OCI-M2 (cell line): Measurements from ENCODE around the gene SIGMAR1.

Source experiments
- DNase-seq: peaks from one replicate; lab custom pipeline; 2025; ENCODE audit not compliant: unreplicated experiment; lab: John Stamatoyannopoulos, UW

The SIGMAR1 gene

GRCh38 chr9:34633166-34633565 lies 4.4 kb downstream of the SIGMAR1 start:
- no peak for DNase-seq

DNA sequence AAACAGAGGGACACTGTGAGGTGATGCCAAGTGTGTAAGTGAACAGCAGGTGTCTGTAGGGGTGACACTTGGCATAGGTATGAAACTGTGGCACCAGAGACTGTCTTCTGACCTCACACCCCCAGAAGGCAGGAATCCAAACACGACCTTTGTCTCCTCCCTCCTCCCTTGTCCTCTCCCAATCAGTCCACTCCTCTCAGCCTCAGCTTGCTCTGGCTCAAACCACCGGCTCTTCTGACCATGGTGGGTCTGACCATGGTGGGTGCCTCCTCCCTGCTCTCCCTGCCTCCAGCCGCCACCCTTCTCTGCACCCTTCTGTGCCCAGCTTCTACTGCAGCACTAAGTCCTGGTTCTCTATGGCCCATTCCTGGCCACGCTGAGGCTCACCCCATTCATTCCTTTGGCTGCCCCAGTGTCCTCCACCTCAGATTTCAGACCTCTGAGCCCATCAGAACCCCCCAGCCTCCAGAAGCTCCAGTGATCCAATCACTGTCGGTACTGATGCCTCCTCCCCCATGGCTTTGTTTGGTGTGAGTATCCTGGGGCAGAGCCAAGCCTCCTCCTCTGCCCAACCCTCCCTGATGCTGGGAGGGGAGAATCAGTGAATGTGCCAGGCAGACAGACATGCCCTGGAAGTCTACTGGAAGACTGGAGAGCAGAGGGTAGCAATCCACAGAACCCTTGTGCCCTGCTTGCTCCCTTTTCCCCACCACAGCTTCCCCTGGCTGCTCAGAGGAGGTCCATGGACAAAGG lies 7.0 kb downstream of the SIGMAR1 start:
- DNase-seq = no peak

GRCh38 chr9:34629491-34629808 lies 8.1 kb downstream of the SIGMAR1 start:
- no peak for DNase-seq

GRCh38 chr9:34628656-34629490 lies 8.7 kb downstream of the SIGMAR1 start, which contains the start of gene ARID3C:
ARID3C (minus strand) TSS chr9:34629066; CDS start chr9:34628014, 1,052 bp downstream.
- DNase-seq = no peak

GRCh38 chr9:34627716-34628655 lies 9.6 kb downstream of the SIGMAR1 start:
- no peak for DNase-seq

DNA sequence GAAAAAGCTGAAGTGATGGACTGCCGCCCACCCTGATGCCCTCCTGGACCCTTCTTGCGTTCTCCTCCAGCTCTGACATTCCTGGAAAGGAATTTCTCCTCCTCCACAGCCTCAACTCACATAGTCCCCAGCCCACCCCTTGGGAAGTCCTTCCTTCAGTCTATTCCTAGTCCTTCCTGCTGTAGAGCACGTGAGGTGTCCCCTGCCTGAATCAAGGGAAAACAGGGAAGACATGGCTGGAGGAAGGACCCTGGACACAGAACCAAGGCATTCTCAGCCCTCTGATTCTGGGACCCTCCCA lies 12.5 kb downstream of the SIGMAR1 start:
- no peak for DNase-seq

DNA sequence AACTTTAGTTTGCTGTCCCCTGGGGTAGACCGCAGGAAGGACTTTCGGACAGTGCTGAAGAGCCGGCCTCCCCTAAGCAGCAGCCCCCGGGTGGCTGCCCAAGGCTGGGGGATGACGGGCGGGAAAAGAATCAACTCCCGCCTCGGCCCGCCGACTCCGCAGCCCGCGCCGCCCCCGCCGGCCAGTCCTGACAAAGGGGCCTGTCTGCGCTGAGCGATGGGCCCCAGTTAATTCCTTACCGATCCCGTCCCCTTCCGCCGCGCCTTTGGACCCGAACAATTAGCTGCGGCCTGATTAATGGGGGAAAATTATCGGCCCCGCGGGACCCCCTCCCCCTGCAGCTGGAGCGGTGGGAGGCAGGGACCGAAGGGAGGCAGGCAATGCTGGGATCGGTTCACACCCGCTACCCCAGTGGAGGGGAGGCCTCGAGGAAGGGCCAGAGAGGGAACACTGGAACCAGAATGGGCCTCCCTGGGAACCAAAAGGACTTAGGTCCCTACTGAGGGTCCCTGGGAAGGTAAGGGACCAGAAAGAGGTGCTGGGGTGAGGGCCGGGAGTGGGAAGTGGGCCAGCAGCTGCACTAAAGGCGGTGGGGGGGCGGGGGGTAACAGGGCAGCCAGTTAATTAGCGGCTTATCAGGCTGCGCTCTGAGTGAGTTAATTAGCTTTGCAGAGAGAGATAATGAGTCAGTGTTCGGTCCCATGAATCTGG lies 13.0 kb downstream of the SIGMAR1 start:
- DNase-seq = no peak

DNA sequence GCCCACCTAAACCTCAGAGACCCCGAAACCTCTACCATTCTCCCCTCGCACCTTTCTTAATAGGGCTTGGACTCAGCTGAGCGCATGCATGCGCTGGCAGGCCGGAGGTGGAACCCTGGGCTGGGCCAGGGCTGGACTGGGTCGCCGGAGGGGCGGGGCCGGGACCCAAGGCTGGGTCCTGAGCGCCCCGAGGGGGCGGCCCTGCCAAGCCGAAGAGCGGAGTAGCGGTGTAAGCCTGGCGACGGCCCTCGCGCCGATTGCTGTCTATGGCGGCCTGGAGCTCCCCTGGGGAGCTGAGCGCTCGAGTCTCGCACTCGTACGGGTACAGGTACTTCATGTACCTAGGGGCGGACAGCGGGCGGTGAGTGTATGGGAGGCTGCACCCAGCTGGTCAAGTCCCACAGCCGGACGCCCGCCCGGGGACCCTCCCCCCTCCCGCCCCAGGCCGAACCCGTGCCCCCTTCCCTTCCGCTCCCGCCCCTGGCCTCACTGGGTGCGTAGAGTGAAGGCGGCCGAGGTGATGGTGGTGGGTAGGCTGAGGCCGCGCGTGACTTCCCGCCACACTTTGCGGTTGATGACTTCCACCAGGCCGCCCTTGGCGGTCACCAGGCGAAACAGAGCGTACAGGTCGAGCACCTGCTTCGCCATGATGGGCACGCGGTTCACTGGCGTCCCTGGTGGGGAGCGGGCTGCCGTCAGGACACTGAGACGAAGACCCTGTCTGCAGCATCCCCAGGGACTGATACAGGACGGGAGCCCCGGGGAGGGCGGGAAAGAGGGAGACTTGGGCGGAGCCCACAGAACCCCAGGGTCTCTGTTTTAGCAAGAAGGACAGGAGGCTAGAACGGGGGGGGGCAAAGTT lies 14.0 kb downstream of the SIGMAR1 start:
- no peak for DNase-seq

- peak; percentile 86 for DNase-seq
These were observed 17.3 kb downstream of the SIGMAR1 start, which contains the start of gene DCTN3 for GRCh38 chr9:34620061-34620994. DCTN3 (minus strand) TSS chr9:34620495; CDS start chr9:34620464, 31 bp downstream.

GRCh38 chr9:34615132-34615531 lies 22.5 kb downstream of the SIGMAR1 start:
- no peak for DNase-seq

DNA sequence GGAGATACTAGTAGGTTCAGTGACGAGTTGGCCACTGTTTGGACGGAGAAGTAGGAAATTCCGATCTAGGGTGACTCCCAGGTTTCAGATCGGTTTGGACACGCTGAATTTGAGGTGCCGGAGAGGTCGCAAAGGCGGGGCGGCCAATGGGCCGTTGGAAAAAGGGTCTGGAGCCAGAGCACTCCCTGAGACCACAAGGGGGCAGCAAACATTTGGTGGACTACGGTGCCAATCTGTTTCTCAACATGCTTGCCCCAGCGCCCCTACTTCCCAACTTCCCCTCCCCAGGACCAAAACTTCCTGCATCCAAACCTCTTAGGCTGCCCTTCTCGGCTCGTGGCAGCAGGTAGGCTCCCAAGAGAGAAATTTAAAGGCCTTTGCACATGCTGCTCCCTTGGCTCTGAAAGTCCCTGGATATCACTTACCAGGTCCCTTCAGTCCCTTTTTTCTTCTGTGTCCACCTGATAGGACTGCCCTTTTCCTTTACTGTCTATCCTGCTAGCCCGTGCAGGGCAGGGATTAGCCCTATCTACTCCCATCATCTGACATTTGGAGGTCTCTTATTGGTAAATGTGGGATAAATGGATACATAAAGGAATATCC lies 24.7 kb downstream of the SIGMAR1 start:
- DNase-seq = no peak

- DNase-seq = no peak
These were observed 25.5 kb downstream of the SIGMAR1 start, which contains the start of gene RPP25L for GRCh38 chr9:34611811-34612787. RPP25L (minus strand) TSS chr9:34612097; CDS start chr9:34611296, 801 bp downstream.

DNA sequence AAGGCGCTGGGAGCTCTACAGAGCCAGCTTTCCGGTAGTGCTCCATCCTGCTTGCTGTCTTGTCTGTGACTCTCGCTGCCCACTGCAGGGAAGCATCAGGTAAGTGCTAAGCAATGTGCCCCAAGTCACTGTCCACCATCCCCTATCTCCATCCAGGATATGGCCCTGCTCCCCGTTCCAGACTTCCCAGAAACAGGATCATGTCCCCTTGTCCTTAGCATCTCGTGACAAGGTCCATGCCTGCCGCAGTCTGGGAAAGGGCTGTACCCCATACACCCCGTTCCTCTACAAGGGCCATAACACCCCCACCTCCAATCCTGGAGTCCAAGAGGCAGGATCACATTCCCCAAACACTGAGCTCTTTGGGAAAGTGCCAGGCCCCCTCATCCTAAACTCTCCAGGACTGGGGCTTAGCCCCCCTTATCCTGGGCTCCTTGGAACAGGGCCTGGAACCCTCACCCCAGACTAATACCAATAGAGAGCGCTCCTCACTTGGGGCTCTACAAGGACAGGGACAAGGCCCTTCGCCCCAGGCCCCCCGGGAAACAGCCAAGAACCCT lies 26.3 kb downstream of the SIGMAR1 start:
- no peak for DNase-seq

DNA sequence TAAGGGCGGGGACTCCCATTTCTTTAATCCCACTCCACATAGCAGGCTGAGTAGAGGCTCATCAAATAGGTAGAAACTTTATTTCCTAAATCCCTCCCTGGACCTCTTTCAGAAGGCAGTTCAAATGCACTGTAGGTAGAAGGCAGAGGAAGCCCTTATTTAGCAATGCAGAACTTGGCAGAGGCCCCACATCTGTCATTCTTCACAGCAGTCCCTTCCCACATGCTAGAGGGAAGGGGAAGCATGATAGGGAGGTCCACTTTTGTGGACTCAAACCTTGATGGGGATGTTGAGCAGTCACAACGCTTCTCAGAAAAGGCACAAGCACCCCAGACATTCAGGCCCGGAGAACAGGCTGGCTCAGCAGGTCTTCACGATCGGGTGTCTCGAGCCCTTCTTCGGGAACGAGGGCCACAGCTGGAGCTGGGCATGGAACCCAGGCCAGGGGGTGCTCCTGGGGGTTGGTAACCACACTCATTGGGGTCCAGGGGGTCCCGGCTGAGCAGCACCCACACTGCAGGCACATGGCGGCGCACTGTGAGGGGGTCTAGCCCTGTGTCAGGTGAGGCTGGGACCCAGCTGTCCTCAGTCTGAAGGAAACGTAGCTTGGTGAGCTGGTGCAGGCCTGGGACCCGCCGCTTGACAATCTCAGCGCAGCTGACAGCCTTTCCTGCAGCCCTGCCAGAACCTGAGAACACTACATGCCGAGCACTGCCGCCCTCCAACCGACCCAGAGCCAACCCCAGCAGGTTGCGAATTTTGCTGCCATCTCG lies 27.0 kb downstream of the SIGMAR1 start:
- no peak for DNase-seq

DNA sequence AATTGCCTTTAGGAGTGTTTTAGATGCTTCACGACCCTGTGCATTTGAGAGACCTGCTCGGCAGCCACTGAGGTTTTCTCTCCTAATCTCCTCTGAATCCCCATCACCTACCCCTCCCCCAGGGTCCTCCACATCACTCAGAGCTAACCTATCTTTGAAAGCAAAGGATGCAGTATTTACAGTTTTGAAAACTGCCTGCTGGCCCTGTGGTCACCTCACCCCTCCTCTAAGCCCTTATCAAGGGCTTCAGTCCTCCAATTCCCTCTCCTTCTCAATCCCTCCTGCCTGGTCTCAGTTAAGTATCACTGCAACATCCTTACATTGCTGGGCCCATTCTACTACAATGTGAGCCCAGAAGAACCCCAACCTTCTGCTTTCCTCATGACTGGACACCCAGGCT lies 30.3 kb downstream of the SIGMAR1 start:
- DNase-seq = no peak

DNA sequence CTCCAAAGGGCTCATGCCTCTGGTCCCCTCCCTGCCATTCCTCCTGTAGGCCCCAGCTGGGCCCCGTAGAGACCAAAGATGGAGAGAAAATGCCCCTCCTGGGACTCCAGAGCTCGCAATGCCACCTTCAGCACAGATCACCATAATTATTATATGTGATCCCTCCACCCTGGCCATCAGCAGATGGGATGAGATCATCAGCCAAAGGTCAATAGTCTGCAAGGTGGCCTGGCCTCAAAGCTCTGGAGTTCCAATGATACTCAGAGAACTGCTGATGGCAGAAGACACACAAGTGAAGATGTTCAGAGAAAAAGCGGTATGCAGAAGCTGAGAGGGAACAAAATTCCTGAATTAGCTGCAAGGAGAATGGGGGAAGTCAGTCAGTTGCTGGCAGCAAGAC lies 30.7 kb downstream of the SIGMAR1 start:
- no peak for DNase-seq
